Activated CD8-positive, alpha-beta T cell treated with anti-CD3 and anti-CD28 coated beads for 36 hours (primary cell): ENCODE results near the gene TNFRSF19. TPM values are rescaled to one million over a fixed set of nuclear protein-coding genes. Genes with fewer than 3 reads are reported as not detected.

Experiments used
- ATAC-seq: fragments of 200-7000 bp; cut with Tn5 transposase; one replicate; pipeline ENCODE4 v1.10.0; 2021; ENCODE audit warnings: mild to moderate bottlenecking, moderate library complexity
- CTCF ChIA-PET: fragments of 350-600 bp; sonication (Branson Sonifier 250); formaldehyde crosslinking; loops from one replicate; lab custom pipeline; 2021; ENCODE audit warnings: antibody characterized with exemption; lab: Charles Lee
- POLR2A ChIA-PET: fragments of 350-600 bp; sonication (Branson Sonifier 250); formaldehyde crosslinking; loops from one replicate; lab custom pipeline; 2021; ENCODE audit warnings: antibody characterized with exemption; lab: Charles Lee
- DNase-seq: peaks from one replicate; pipeline ENCODE4 v3.0.0-alpha.2; 2020
- H3K27ac Mint-ChIP-seq: one replicate; pipeline ENCODE4 v1.8.0; 2021; ENCODE audit warnings: mild to moderate bottlenecking, mixed read lengths
- H3K27me3 Mint-ChIP-seq: one replicate; pipeline ENCODE4 v1.8.0; 2021; ENCODE audit warnings: mixed read lengths
- H3K36me3 Mint-ChIP-seq: one replicate; pipeline ENCODE4 v1.8.0; 2021; ENCODE audit warnings: low read depth, mixed read lengths
- H3K4me1 Mint-ChIP-seq: one replicate; pipeline ENCODE4 v1.8.0; 2021; ENCODE audit warnings: low read depth, mixed read lengths
- H3K4me3 Mint-ChIP-seq: one replicate; pipeline ENCODE4 v1.8.0; 2021; ENCODE audit warnings: mild to moderate bottlenecking, moderate library complexity, mixed read lengths
- H3K9me3 Mint-ChIP-seq: one replicate; pipeline ENCODE4 v1.8.0; 2021; ENCODE audit warnings: mixed read lengths
- intact Hi-C: fragments of 100-400 bp; cut with micrococcal nuclease; formaldehyde crosslinking; loops from one replicate; pipeline ENCODE4 v1.10.0; 2022
- total RNA-seq, 2 experiments: library from RNA; stranded (reverse); gene quantifications; one replicate each; pipeline ENCODE4 v1.2.3, GENCODE V29; 2021
- TF ChIP-seq, protein P1 (sequence below): fragments of 200-600 bp; IDR thresholded peaks from one replicate; pipeline ENCODE4 v1.8.0; 2022; ENCODE audit warnings: antibody characterized with exemption, mild to moderate bottlenecking

TNFRSF19 gene
- total RNA-seq, 2 experiments from 2014 or later, result not detected

DNA sequence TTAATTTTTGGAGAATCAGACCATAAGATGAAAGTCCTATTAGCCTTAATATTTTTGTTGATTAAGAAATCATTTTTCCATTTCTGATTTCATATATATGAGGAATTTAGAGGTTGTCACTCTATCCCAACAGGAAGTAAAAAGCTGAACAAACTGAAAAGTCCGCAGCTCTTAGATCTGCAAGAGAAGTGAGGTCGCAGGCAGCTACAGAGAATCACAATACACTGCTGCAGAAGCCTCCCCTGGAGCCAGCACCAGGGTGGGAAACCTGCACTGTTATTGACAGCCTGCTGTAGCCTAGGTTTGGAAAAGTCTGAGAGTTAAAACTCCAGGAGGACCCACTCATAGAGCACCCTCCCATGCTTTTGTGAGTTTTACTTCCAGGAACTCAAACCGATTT is 29.9 kb downstream of the TNFRSF19 start:
- Mint-ChIP-seq H3K9me3 (peaks cover 9% of the 10 kb centered on the region), H3K27me3 (peaks cover 24% of the 10 kb centered on the region), H3K36me3 (no peaks in the 10 kb centered on the region), H3K27ac (no peak overlapping the region), H3K4me3 (no peak overlapping the region), H3K4me1 (no peaks in the 10 kb centered on the region)
- ATAC-seq (no peak), DNase-seq (no peak)
- TF ChIP-seq, protein P1, sequence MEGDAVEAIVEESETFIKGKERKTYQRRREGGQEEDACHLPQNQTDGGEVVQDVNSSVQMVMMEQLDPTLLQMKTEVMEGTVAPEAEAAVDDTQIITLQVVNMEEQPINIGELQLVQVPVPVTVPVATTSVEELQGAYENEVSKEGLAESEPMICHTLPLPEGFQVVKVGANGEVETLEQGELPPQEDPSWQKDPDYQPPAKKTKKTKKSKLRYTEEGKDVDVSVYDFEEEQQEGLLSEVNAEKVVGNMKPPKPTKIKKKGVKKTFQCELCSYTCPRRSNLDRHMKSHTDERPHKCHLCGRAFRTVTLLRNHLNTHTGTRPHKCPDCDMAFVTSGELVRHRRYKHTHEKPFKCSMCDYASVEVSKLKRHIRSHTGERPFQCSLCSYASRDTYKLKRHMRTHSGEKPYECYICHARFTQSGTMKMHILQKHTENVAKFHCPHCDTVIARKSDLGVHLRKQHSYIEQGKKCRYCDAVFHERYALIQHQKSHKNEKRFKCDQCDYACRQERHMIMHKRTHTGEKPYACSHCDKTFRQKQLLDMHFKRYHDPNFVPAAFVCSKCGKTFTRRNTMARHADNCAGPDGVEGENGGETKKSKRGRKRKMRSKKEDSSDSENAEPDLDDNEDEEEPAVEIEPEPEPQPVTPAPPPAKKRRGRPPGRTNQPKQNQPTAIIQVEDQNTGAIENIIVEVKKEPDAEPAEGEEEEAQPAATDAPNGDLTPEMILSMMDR, result no peak
- intact Hi-C loops, result no loop called here
- ChIA-PET POLR2A (no interaction called here), CTCF (no interaction called here)

DNA sequence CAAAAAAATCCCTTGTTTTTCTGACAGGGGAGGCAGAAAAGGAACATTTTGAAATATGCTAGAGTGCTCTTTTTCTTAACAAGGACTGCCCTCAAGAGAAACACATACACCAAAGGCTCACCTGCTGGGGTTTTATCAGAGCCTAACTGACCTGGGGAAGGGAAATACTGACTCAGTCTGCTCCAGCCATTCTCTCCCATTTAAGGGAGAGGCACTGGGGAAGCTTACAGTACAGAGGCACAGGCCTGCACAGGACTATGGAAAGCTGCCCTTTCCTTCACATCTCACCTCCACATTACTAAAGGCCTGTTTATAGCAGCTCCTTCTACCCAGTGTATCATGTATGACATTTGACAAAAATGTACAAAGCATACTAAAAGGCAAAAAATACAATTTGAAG is 30.3 kb downstream of the TNFRSF19 start:
- no peak for DNase-seq
- ChIA-PET CTCF (no interaction called here), POLR2A (no interaction called here)
- H3K4me1 Mint-ChIP-seq, result no peaks in the 10 kb centered on the region
- peaks cover 9% of the 10 kb centered on the region for H3K9me3 Mint-ChIP-seq
- H3K36me3 Mint-ChIP-seq, result no peaks in the 10 kb centered on the region
- TF ChIP-seq, protein P1, result no peak
- no peak for ATAC-seq
- no peak overlapping the region for H3K27ac Mint-ChIP-seq
- intact Hi-C loops, result no loop called here
- H3K27me3 Mint-ChIP-seq, result peaks cover 22% of the 10 kb centered on the region
- H3K4me3 Mint-ChIP-seq, result no peak overlapping the region

DNA sequence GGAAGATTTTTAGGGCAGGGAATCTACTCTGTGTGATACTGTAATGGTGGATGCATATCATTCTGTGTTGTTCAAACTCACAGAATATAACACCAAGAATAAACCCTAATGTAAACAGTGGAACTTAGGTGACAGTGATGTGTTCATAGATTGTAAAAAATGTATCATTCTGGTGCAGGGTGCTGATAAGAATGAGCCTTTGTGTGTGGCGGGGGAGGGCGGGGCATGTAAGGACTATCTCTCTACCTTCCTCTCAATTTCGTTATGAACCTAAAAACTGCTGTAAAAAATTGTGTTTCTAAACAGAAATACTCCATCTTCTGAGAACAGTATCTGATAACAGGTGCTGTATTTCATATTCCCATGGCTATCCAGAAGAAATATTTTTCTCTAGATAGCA is 35.6 kb downstream of the TNFRSF19 start:
- CTCF ChIA-PET, result interaction anchor here (1.3 kb wide), 1 partner anchor 138 kb away, joined by 4 read pairs; no protein-coding TSS in a partner anchor
- TF ChIP-seq, protein P1, result no peak
- ATAC-seq (no peak), DNase-seq (no peak)
- Mint-ChIP-seq H3K36me3 (no peaks in the 10 kb centered on the region), H3K4me3 (no peak overlapping the region), H3K27ac (no peak overlapping the region), H3K4me1 (peaks cover 11% of the 10 kb centered on the region), H3K9me3 (no peaks in the 10 kb centered on the region), H3K27me3 (peaks cover 19% of the 10 kb centered on the region)
- POLR2A ChIA-PET, result no interaction called here
- intact Hi-C loops, result no loop called here

DNA sequence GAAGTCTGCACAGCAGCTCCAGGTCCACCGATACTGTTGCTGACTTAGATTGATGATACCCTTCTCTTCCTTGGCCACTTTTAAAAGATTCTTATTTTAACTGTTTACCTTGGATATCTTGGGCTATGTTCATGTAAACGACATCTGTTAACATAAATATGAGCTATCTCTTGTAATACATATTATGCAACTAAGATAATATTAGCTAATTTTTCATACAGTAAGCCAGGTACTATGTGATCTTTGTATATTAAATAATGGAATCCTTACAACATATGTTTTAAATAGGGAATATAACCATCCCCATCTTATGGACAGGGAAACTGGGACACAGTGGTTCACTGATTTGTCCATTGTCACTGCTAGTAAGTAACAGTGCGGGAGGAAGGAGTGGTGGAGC is 37.9 kb downstream of the TNFRSF19 start:
- no peaks in the 10 kb centered on the region for H3K9me3 Mint-ChIP-seq
- ChIA-PET CTCF (no interaction called here), POLR2A (no interaction called here)
- H3K27me3 Mint-ChIP-seq, result peaks cover 17% of the 10 kb centered on the region
- DNase-seq, result no peak
- peaks cover 11% of the 10 kb centered on the region for H3K4me1 Mint-ChIP-seq
- intact Hi-C loops, result no loop called here
- no peak overlapping the region for H3K27ac Mint-ChIP-seq
- TF ChIP-seq, protein P1, result no peak
- no peak overlapping the region for H3K4me3 Mint-ChIP-seq
- no peaks in the 10 kb centered on the region for H3K36me3 Mint-ChIP-seq
- ATAC-seq, result no peak

DNA sequence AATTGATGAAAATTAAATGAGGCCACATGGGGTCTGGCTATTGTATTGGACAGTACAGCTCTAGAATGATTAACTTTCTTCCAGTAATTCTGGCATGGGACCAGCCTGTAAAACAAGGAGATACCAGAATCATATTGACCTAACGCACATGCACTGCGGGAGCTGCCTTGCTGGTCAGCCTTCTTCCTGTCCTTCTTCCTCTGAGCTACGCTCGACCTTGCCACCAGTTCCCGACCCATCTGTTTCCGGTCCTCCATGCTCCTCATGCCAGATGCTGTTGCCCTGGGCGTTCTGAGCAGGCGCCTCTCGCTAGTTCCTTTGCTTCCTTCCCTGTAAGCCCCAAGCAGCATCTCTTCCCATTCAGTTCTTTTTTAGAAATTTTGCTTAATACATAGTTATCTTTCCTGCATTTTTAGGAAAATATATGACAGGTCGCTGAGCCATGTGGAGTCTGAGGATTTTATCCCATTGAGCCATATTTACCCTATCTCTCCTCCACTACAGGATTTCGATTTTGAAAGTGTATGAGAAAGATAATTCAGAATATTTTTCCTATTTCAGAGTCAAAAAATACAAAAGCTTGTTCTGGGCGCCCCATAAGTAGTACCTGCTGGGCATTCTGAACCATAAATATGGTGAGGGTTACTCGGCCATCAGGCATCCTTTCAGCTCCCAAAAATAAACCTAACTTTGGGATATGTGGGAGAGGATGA is 38.6 kb downstream of the TNFRSF19 start:
- H3K4me1 Mint-ChIP-seq, result peaks cover 11% of the 10 kb centered on the region
- no peaks in the 10 kb centered on the region for H3K36me3 Mint-ChIP-seq
- H3K4me3 Mint-ChIP-seq, result no peak overlapping the region
- ChIA-PET POLR2A (no interaction called here), CTCF (interaction anchor here (1.1 kb wide), 1 partner anchor 68 kb away, joined by 3 read pairs; no protein-coding TSS in a partner anchor)
- TF ChIP-seq, protein P1, result no peak
- H3K27me3 Mint-ChIP-seq, result peaks cover 24% of the 10 kb centered on the region
- no peaks in the 10 kb centered on the region for H3K9me3 Mint-ChIP-seq
- no peak overlapping the region for H3K27ac Mint-ChIP-seq
- no peak for DNase-seq
- no peak for ATAC-seq
- intact Hi-C loops, result no loop called here
